Adrenal gland (tissue), 5 donors: ENCODE measurements around the gene CRB1.

Experiments used
- CTCF ChIP-seq, 6 experiments: fragments of 450-650 bp in 4 of 6; fragments of 200-600 bp in 2 of 6; sonication (generic) in 1 of 6; IDR thresholded peaks; 1 replicate in 5 of 6; 2 replicates in 1 of 6; pipeline versions ENCODE4 v1.5.1 to v1.8.0; 2016 to 2021; ENCODE audit warnings: antibody characterized with exemption in 6 of 6, mild to moderate bottlenecking in 2 of 6, moderate library complexity in 1 of 6
- POLR2A ChIP-seq, 2 donors: fragments of 450-650 bp; IDR thresholded peaks; one replicate each; pipeline ENCODE4 v1.6.1; 2017; ENCODE audit warnings: antibody characterized with exemption in 2 of 2, mild to moderate bottlenecking in 2 of 2, moderate library complexity in 1 of 2
- donor health status: DM: no; HTN: no; CAD: no.

GRCh38 chr1:197319631-197320030 lies 51.6 kb downstream of the CRB1 start:
- TF ChIP-seq CTCF (IDR thresholded peaks at IDR 0.05) (no peak), POLR2A (IDR thresholded peaks at IDR 0.05) (no peak)
